ENCODE results near the gene HP.

- TF ChIP-seq, protein P1, sequence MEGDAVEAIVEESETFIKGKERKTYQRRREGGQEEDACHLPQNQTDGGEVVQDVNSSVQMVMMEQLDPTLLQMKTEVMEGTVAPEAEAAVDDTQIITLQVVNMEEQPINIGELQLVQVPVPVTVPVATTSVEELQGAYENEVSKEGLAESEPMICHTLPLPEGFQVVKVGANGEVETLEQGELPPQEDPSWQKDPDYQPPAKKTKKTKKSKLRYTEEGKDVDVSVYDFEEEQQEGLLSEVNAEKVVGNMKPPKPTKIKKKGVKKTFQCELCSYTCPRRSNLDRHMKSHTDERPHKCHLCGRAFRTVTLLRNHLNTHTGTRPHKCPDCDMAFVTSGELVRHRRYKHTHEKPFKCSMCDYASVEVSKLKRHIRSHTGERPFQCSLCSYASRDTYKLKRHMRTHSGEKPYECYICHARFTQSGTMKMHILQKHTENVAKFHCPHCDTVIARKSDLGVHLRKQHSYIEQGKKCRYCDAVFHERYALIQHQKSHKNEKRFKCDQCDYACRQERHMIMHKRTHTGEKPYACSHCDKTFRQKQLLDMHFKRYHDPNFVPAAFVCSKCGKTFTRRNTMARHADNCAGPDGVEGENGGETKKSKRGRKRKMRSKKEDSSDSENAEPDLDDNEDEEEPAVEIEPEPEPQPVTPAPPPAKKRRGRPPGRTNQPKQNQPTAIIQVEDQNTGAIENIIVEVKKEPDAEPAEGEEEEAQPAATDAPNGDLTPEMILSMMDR (IDR thresholded peaks at IDR 0.05), result no peak
- no peak for TF ChIP-seq POLR2A (IDR thresholded peaks at IDR 0.05)
Measured at GRCh38 chr16:72109300-72109699, 55.0 kb downstream of the HP start.

All from right lobe of liver (tissue), 4 donors.